HEK293 (cell line): Measurements from ENCODE around the gene VSTM2L.

ENCODE experiments used
- CTCF ChIA-PET: fragments of 350-600 bp; formaldehyde crosslinking; extraction: SDS; loops from one replicate; lab custom pipeline; 2021; ENCODE audit warnings: antibody characterized with exemption; lab: Yijun Ruan, JAX
- POLR2A ChIA-PET: fragments of 300-600 bp; formaldehyde crosslinking; extraction: SDS; loops from one replicate; lab custom pipeline; 2020; ENCODE audit warnings: antibody characterized with exemption, inconsistent platforms; lab: Yijun Ruan, JAX
- H3K27ac ChIP-seq: fragments of 200-500 bp; sonication (Bioruptor generic); 2 replicates; pipeline ENCODE4 v1.5.1; 2014; ENCODE audit warnings: low read depth, low read length, control low read depth, inconsistent platforms; ENCODE audit errors: extremely low read depth
- H3K36me3 ChIP-seq, 2 experiments: fragments of 200-500 bp in 1 of 2; sonication (Bioruptor generic) in 1 of 2; 1 replicate in 1 of 2; 2 replicates in 1 of 2; pipeline ENCODE4 v1.5.1; 2014 to 2017; ENCODE audit warnings: inconsistent platforms in 2 of 2, low read length in 2 of 2; ENCODE audit not compliant: control insufficient read depth in 2 of 2, insufficient read depth in 1 of 2
- H3K4me1 ChIP-seq: fragments of 200-500 bp; sonication (Bioruptor generic); 2 replicates; pipeline ENCODE4 v1.5.1; 2014; ENCODE audit warnings: mild to moderate bottlenecking, low read length, inconsistent platforms; ENCODE audit not compliant: control insufficient read depth, insufficient read depth
- H3K4me3 ChIP-seq: 2 replicates; pipeline ENCODE4 v1.5.1; 2011; ENCODE audit warnings: low read depth, mild to moderate bottlenecking, control low read depth, low read length, moderate library complexity
- H3K9me3 ChIP-seq: fragments of 200-500 bp; sonication (Bioruptor generic); 2 replicates; pipeline ENCODE4 v1.5.1; 2014; ENCODE audit warnings: low read depth, low read length, inconsistent platforms; ENCODE audit not compliant: control insufficient read depth, insufficient read depth
- GLIS2 ChIP-seq: fragments of 450-650 bp; formaldehyde crosslinking; IDR thresholded peaks from 2 replicates; pipeline ENCODE4 v1.5.1; 2016; ENCODE audit warnings: missing biosample characterization, missing genetic modification characterization
- HOXC10 ChIP-seq: sonication (generic); formaldehyde crosslinking; IDR thresholded peaks from 2 replicates; pipeline ENCODE4 v1.8.1; 2023; ENCODE audit warnings: mild to moderate bottlenecking, missing genetic modification reagents
- KLF1 ChIP-seq: fragments of 450-650 bp; formaldehyde crosslinking; IDR thresholded peaks from 2 replicates; pipeline ENCODE4 v1.5.1; 2016; ENCODE audit warnings: missing biosample characterization, missing genetic modification characterization
- KLF7 ChIP-seq: fragments of 450-650 bp; formaldehyde crosslinking; IDR thresholded peaks from 2 replicates; pipeline ENCODE4 v1.5.1; 2016; ENCODE audit warnings: missing biosample characterization, missing genetic modification characterization, borderline replicate concordance
- OSR2 ChIP-seq: fragments of 450-650 bp; formaldehyde crosslinking; IDR thresholded peaks from 2 replicates; pipeline ENCODE4 v1.5.1; 2016; ENCODE audit warnings: missing biosample characterization, missing genetic modification characterization
- SP2 ChIP-seq: fragments of 450-650 bp; formaldehyde crosslinking; IDR thresholded peaks from 2 replicates; pipeline ENCODE4 v1.5.1; 2016; ENCODE audit warnings: missing biosample characterization, missing genetic modification characterization
- YY1 ChIP-seq: fragments of 450-650 bp; formaldehyde crosslinking; IDR thresholded peaks from 2 replicates; pipeline ENCODE4 v1.5.1; 2018; ENCODE audit warnings: missing biosample characterization, missing genetic modification characterization
- YY2 ChIP-seq: fragments of 450-650 bp; formaldehyde crosslinking; IDR thresholded peaks from 2 replicates; pipeline ENCODE4 v1.5.1; 2016; ENCODE audit warnings: missing biosample characterization, missing genetic modification characterization
- ZBTB20 ChIP-seq: fragments of 450-650 bp; formaldehyde crosslinking; IDR thresholded peaks from 2 replicates; pipeline ENCODE4 v1.5.1; 2016; ENCODE audit warnings: missing biosample characterization, missing genetic modification characterization
- ZFHX2 ChIP-seq: fragments of 450-650 bp; formaldehyde crosslinking; conservative IDR thresholded peaks from 2 replicates; pipeline ENCODE4 v1.5.1; 2016; ENCODE audit warnings: missing biosample characterization, missing genetic modification characterization
- ZNF146 ChIP-seq: fragments of 450-650 bp; formaldehyde crosslinking; IDR thresholded peaks from 2 replicates; pipeline ENCODE4 v1.5.1; 2016; ENCODE audit warnings: missing biosample characterization, missing genetic modification characterization
- ZNF184 ChIP-seq: fragments of 450-650 bp; IDR thresholded peaks from 2 replicates; pipeline ENCODE4 v1.5.1; 2018; ENCODE audit warnings: missing biosample characterization, mild to moderate bottlenecking, missing genetic modification characterization
- ZNF391 ChIP-seq: fragments of 450-650 bp; formaldehyde crosslinking; IDR thresholded peaks from 2 replicates; pipeline ENCODE4 v1.5.1; 2016; ENCODE audit warnings: low read depth, missing biosample characterization, missing genetic modification characterization, borderline replicate concordance
- ZNF423 ChIP-seq: fragments of 450-650 bp; formaldehyde crosslinking; IDR thresholded peaks from 2 replicates; pipeline ENCODE4 v1.5.1; 2016; ENCODE audit warnings: missing biosample characterization, missing genetic modification characterization
- ZNF514 ChIP-seq: fragments of 450-650 bp; formaldehyde crosslinking; IDR thresholded peaks from 2 replicates; pipeline ENCODE4 v1.5.1; 2016; ENCODE audit warnings: missing biosample characterization, missing genetic modification characterization
- ZNF600 ChIP-seq: fragments of 450-650 bp; formaldehyde crosslinking; IDR thresholded peaks from 2 replicates; pipeline ENCODE4 v1.5.1; 2016; ENCODE audit warnings: missing biosample characterization, missing genetic modification characterization
- ZNF624 ChIP-seq: fragments of 450-650 bp; formaldehyde crosslinking; IDR thresholded peaks from 2 replicates; pipeline ENCODE4 v1.5.1; 2017; ENCODE audit warnings: missing biosample characterization, missing genetic modification characterization
- ZNF654 ChIP-seq: fragments of 450-650 bp; formaldehyde crosslinking; IDR thresholded peaks from 2 replicates; pipeline ENCODE4 v1.5.1; 2016; ENCODE audit warnings: low read depth, missing biosample characterization, missing genetic modification characterization
- ZNF660 ChIP-seq: fragments of 450-650 bp; IDR thresholded peaks from 2 replicates; pipeline ENCODE4 v1.5.1; 2018; ENCODE audit warnings: missing biosample characterization, mild to moderate bottlenecking, missing genetic modification characterization
- ZNF785 ChIP-seq: fragments of 450-650 bp; formaldehyde crosslinking; IDR thresholded peaks from 2 replicates; pipeline ENCODE4 v1.5.1; 2016; ENCODE audit warnings: missing biosample characterization, missing genetic modification characterization
- TF ChIP-seq, protein P1 (sequence below): fragments of 450-650 bp; formaldehyde crosslinking; IDR thresholded peaks from 2 replicates; pipeline ENCODE4 v1.5.0; 2017; ENCODE audit warnings: missing biosample characterization, missing genetic modification characterization, borderline replicate concordance
- TF ChIP-seq, protein P2 (sequence below): fragments of 450-650 bp; formaldehyde crosslinking; IDR thresholded peaks from 2 replicates; pipeline ENCODE4 v1.5.1; 2017; ENCODE audit warnings: missing biosample characterization, missing genetic modification characterization
- TF ChIP-seq, protein P3 (sequence below): fragments of 450-650 bp; formaldehyde crosslinking; IDR thresholded peaks from 2 replicates; pipeline ENCODE4 v1.5.1; 2016; ENCODE audit warnings: missing biosample characterization, missing genetic modification characterization
- TF ChIP-seq, protein P4 (sequence below): fragments of 450-650 bp; formaldehyde crosslinking; IDR thresholded peaks from 2 replicates; pipeline ENCODE4 v1.5.1; 2016; ENCODE audit warnings: missing biosample characterization, missing genetic modification characterization
- TF ChIP-seq, protein P5 (sequence below): fragments of 450-650 bp; formaldehyde crosslinking; conservative IDR thresholded peaks from 2 replicates; pipeline ENCODE4 v1.5.1; 2016; ENCODE audit warnings: low read depth, missing biosample characterization, missing genetic modification characterization
- TF ChIP-seq, protein P6 (sequence below): fragments of 450-650 bp; formaldehyde crosslinking; IDR thresholded peaks from 2 replicates; pipeline ENCODE4 v1.5.1; 2016; ENCODE audit warnings: missing biosample characterization, missing genetic modification characterization

VSTM2L gene

DNA sequence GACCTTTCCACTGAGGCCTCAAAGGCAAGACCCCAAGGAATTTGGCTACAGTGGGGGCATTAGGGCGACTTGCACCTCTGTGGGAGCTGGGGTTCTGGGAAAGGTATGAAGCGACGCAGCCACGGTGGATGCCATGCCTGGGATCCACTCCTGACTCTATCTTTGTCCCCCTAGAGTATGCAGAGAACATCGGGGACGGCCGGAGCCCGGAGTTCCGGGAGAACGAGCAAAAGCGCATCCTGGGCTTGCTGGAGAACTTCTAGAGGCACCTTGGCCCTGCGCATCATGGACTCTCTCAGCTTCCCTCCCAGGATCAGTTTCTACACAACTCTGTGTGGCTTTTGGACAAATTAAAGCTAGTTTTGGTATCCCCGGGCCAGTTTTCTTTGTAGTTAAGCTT is 31.2 kb upstream of the VSTM2L start:
- ChIA-PET POLR2A (no interaction called here), CTCF (no interaction called here)
- TF ChIP-seq ZNF423 (tag by site-specific recombination), result no peak
- TF ChIP-seq KLF7 (tag by site-specific recombination), result no peak
- no peak for TF ChIP-seq ZNF600
- TF ChIP-seq, protein P1, sequence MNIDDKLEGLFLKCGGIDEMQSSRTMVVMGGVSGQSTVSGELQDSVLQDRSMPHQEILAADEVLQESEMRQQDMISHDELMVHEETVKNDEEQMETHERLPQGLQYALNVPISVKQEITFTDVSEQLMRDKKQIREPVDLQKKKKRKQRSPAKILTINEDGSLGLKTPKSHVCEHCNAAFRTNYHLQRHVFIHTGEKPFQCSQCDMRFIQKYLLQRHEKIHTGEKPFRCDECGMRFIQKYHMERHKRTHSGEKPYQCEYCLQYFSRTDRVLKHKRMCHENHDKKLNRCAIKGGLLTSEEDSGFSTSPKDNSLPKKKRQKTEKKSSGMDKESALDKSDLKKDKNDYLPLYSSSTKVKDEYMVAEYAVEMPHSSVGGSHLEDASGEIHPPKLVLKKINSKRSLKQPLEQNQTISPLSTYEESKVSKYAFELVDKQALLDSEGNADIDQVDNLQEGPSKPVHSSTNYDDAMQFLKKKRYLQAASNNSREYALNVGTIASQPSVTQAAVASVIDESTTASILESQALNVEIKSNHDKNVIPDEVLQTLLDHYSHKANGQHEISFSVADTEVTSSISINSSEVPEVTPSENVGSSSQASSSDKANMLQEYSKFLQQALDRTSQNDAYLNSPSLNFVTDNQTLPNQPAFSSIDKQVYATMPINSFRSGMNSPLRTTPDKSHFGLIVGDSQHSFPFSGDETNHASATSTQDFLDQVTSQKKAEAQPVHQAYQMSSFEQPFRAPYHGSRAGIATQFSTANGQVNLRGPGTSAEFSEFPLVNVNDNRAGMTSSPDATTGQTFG, result no peak
- no peak for TF ChIP-seq OSR2 (tag by site-specific recombination)
- no peak for TF ChIP-seq ZNF146
- TF ChIP-seq, protein P2, sequence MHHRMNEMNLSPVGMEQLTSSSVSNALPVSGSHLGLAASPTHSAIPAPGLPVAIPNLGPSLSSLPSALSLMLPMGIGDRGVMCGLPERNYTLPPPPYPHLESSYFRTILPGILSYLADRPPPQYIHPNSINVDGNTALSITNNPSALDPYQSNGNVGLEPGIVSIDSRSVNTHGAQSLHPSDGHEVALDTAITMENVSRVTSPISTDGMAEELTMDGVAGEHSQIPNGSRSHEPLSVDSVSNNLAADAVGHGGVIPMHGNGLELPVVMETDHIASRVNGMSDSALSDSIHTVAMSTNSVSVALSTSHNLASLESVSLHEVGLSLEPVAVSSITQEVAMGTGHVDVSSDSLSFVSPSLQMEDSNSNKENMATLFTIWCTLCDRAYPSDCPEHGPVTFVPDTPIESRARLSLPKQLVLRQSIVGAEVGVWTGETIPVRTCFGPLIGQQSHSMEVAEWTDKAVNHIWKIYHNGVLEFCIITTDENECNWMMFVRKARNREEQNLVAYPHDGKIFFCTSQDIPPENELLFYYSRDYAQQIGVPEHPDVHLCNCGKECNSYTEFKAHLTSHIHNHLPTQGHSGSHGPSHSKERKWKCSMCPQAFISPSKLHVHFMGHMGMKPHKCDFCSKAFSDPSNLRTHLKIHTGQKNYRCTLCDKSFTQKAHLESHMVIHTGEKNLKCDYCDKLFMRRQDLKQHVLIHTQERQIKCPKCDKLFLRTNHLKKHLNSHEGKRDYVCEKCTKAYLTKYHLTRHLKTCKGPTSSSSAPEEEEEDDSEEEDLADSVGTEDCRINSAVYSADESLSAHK (tag by site-specific recombination), result no peak
- no peak for TF ChIP-seq ZNF785 (tag by site-specific recombination)
- no peak for TF ChIP-seq ZNF624 (tag by site-specific recombination)
- TF ChIP-seq HOXC10, result no peak
- TF ChIP-seq ZNF660 (tag by site-specific recombination), result no peak
- TF ChIP-seq, protein P3, sequence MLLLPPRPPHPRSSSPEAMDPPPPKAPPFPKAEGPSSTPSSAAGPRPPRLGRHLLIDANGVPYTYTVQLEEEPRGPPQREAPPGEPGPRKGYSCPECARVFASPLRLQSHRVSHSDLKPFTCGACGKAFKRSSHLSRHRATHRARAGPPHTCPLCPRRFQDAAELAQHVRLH, result no peak
- no peak for TF ChIP-seq ZBTB20 (tag by site-specific recombination)
- TF ChIP-seq YY1, result no peak
- no peak for TF ChIP-seq ZNF391
- TF ChIP-seq SP2 (tag by site-specific recombination), result no peak
- no peak for TF ChIP-seq KLF1 (tag by site-specific recombination)
- no peak for TF ChIP-seq ZNF184 (tag by site-specific recombination)
- peaks cover 0 to 27% of the 10 kb centered on the region in 2 experiments; a peak in 1 of 3 replicates for H3K36me3 ChIP-seq
- H3K4me1 ChIP-seq, result no peaks in the 10 kb centered on the region
- no peak overlapping the region for H3K27ac ChIP-seq
- no peaks in the 10 kb centered on the region for H3K9me3 ChIP-seq
- H3K4me3 ChIP-seq, result no peak overlapping the region

DNA sequence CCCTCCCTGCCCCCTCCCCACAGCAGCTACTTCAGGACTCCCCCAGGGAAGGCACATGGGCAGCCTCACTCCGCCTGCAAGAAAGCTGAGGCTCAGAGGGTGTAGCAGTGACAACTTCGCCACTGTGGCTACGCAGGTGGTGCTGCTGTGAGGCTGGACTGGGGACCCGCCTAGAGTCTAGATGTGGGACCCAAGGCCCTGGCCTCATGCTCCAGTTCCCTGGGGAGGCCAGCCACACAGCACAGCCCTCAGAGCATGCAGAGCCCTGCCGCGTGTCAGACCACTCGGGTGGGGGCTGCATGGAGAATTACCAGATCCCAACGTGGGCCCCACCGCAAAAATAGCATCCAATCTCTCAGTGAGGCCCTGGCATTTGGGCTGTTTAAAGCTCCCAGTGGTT is 30.8 kb upstream of the VSTM2L start:
- CTCF ChIA-PET, result no interaction called here
- TF ChIP-seq ZFHX2, result no peak
- TF ChIP-seq, protein P4, sequence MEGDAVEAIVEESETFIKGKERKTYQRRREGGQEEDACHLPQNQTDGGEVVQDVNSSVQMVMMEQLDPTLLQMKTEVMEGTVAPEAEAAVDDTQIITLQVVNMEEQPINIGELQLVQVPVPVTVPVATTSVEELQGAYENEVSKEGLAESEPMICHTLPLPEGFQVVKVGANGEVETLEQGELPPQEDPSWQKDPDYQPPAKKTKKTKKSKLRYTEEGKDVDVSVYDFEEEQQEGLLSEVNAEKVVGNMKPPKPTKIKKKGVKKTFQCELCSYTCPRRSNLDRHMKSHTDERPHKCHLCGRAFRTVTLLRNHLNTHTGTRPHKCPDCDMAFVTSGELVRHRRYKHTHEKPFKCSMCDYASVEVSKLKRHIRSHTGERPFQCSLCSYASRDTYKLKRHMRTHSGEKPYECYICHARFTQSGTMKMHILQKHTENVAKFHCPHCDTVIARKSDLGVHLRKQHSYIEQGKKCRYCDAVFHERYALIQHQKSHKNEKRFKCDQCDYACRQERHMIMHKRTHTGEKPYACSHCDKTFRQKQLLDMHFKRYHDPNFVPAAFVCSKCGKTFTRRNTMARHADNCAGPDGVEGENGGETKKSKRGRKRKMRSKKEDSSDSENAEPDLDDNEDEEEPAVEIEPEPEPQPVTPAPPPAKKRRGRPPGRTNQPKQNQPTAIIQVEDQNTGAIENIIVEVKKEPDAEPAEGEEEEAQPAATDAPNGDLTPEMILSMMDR (tag by site-specific recombination), result no peak
- no peak for TF ChIP-seq ZNF654
- no peak for TF ChIP-seq ZNF514
- TF ChIP-seq YY2 (tag by site-specific recombination), result no peak
- no peak for TF ChIP-seq GLIS2 (tag by site-specific recombination)
- TF ChIP-seq, protein P5, sequence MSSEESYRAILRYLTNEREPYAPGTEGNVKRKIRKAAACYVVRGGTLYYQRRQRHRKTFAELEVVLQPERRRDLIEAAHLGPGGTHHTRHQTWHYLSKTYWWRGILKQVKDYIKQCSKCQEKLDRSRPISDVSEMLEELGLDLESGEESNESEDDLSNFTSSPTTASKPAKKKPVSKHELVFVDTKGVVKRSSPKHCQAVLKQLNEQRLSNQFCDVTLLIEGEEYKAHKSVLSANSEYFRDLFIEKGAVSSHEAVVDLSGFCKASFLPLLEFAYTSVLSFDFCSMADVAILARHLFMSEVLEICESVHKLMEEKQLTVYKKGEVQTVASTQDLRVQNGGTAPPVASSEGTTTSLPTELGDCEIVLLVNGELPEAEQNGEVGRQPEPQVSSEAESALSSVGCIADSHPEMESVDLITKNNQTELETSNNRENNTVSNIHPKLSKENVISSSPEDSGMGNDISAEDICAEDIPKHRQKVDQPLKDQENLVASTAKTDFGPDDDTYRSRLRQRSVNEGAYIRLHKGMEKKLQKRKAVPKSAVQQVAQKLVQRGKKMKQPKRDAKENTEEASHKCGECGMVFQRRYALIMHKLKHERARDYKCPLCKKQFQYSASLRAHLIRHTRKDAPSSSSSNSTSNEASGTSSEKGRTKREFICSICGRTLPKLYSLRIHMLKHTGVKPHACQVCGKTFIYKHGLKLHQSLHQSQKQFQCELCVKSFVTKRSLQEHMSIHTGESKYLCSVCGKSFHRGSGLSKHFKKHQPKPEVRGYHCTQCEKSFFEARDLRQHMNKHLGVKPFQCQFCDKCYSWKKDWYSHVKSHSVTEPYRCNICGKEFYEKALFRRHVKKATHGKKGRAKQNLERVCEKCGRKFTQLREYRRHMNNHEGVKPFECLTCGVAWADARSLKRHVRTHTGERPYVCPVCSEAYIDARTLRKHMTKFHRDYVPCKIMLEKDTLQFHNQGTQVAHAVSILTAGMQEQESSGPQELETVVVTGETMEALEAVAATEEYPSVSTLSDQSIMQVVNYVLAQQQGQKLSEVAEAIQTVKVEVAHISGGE (tag by site-specific recombination), result no peak
- TF ChIP-seq, protein P6, sequence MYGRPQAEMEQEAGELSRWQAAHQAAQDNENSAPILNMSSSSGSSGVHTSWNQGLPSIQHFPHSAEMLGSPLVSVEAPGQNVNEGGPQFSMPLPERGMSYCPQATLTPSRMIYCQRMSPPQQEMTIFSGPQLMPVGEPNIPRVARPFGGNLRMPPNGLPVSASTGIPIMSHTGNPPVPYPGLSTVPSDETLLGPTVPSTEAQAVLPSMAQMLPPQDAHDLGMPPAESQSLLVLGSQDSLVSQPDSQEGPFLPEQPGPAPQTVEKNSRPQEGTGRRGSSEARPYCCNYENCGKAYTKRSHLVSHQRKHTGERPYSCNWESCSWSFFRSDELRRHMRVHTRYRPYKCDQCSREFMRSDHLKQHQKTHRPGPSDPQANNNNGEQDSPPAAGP (tag by site-specific recombination), result no peak

More for the DNA sequence above, 30.8 kb upstream of the VSTM2L start:
- Histone ChIP-seq H3K27ac (no peak overlapping the region), H3K4me3 (no peak overlapping the region), H3K9me3 (no peaks in the 10 kb centered on the region), H3K4me1 (no peaks in the 10 kb centered on the region), H3K36me3 (peaks cover 0 to 27% of the 10 kb centered on the region in 2 experiments; a peak in 1 of 3 replicates)
- POLR2A ChIA-PET, result no interaction called here
